GM12874 (cell line): Measurements from ENCODE around the gene RAPGEF4.

Experiments
- CTCF ChIP-seq: IDR thresholded peaks from 2 replicates; pipeline ENCODE4 v1.5.1; 2011; ENCODE audit warnings: low read depth, mild to moderate bottlenecking, control low read depth, low read length, moderate library complexity; ENCODE audit not compliant: insufficient read depth

Gene RAPGEF4

GRCh38 chr2:172993139-172993538 is 257.5 kb downstream of the RAPGEF4 start:
- TF ChIP-seq CTCF = no peak

GRCh38 chr2:172993931-172994717 is 258.5 kb downstream of the RAPGEF4 start:
- TF ChIP-seq CTCF = no peak

DNA sequence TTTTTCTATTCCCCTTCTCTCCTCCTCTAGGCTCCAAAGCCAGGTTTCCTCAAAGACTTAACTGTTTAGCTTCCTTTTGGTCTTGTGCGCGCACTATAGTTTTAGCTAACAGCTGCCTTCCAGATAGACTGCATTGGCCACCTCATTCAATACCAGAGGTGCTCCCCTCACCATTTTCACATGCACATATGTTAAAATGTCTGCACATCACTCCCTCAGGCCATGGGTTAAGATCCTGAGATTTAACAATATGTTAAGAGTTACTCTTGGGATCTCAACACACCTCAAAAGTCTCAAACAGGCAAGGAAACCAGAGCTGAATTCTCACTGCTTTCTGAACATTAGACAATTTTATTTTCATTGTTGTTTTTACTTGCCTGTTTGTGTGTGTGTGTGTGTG is 259.2 kb downstream of the RAPGEF4 start:
- TF ChIP-seq CTCF = no peak

DNA sequence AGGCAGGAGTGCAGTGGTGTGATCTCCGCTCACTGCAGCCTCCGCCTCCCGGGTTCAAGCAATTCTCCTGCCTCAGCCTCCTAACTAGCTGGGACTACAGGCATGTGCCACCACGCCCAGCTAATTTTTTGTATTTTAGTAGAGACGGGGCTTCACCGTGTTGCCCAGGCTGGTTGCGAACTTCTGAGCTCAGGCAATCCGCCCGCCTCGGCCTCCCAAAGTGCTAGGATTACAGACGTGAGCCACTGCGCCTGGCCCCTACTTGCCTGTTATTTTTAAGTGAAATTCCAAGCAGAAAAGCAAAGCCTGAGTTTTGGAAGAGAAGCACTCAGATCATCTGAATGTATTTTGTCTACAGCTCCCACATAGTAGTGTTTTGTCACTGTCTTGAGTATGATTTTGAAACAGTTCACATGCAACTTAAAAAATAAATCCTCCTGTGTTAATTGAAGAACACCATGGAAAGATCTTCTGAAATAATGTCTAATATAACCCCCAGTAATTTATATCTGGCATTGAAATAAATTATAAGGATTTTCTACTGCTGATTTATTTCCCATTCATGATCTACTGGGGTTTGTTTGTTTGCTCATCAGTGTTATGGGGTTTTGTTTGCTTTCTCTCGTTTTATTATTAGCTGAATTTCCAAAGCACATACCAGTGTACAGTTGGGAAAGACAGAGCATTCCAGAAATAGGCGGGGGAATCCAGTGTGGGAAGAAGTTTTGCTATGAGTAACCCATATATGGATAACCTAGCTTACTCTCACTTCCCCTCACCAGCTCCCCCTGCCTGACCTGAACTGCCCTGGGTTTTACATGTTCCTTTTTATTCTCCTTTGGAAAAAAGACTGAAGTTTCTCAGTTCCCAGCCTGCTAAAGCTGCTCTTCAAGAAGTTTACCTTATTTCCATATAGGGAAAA is 259.9 kb downstream of the RAPGEF4 start:
- TF ChIP-seq CTCF = no peak

- TF ChIP-seq CTCF = no peak
Measured at GRCh38 chr2:172996387-172996961, 260.8 kb downstream of the RAPGEF4 start.

GRCh38 chr2:172997031-172997430 is 261.4 kb downstream of the RAPGEF4 start:
- no peak for TF ChIP-seq CTCF
